GM12874 (cell line): Measurements from ENCODE around the gene ICOS.

Experiments used
- CTCF ChIP-seq: IDR thresholded peaks from 2 replicates; pipeline ENCODE4 v1.5.1; 2011; ENCODE audit warnings: low read depth, mild to moderate bottlenecking, control low read depth, low read length, moderate library complexity; ENCODE audit not compliant: insufficient read depth

Gene ICOS, protein sequence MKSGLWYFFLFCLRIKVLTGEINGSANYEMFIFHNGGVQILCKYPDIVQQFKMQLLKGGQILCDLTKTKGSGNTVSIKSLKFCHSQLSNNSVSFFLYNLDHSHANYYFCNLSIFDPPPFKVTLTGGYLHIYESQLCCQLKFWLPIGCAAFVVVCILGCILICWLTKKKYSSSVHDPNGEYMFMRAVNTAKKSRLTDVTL

GRCh38 chr2:203936535-203936934 is at the start of gene ICOS:
ICOS (plus strand) TSS chr2:203936763; CDS start chr2:203936815, 52 bp downstream.
- TF ChIP-seq CTCF = no peak

GRCh38 chr2:203887677-203888076 is 48.9 kb upstream of the ICOS start:
- TF ChIP-seq CTCF = no peak

GRCh38 chr2:203889542-203889941 is 47.0 kb upstream of the ICOS start:
- no peak for TF ChIP-seq CTCF

DNA sequence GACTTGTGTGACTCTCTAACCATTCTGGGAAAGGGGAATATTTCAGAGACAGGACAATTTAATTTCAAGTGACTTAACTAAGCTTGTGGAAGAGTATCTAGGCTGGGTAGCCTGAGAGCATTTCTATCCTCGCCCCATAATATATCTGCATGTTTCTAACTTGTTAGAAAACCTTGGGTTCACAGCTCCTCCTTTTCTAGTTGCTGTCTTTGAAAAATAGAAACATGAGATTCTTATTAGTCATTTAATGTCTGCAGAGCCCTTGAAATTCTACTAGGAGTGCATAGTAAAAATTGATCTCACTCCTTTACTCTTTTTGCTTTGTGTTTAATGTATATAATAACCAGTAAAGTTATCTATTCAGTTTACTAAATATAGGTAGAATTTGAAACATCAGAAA is 46.6 kb upstream of the ICOS start:
- no peak for TF ChIP-seq CTCF

DNA sequence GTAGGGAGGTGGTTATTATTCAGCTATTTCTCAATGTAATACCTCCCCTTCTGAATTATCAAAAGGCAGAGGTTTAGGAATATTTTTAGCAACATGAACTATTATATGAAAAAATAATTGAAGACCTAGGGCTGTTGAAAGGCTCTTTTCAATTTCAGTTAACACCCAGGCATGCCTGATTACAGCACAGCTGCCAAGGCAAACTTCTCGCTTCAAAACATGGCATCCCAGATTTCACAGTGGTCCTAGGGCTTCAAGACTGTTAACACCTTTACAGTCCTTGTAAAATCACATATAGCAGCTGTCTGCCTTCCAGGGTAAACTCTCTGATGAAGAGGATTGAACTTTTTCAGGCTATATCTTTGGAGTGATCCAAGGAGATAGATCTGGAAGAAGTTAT is 45.8 kb upstream of the ICOS start:
- TF ChIP-seq CTCF = no peak

GRCh38 chr2:203891474-203891873 is 45.1 kb upstream of the ICOS start:
- no peak for TF ChIP-seq CTCF

GRCh38 chr2:203892207-203892606 is 44.4 kb upstream of the ICOS start:
- TF ChIP-seq CTCF = no peak
